Measurements from ENCODE around the gene LST1.

DNA sequence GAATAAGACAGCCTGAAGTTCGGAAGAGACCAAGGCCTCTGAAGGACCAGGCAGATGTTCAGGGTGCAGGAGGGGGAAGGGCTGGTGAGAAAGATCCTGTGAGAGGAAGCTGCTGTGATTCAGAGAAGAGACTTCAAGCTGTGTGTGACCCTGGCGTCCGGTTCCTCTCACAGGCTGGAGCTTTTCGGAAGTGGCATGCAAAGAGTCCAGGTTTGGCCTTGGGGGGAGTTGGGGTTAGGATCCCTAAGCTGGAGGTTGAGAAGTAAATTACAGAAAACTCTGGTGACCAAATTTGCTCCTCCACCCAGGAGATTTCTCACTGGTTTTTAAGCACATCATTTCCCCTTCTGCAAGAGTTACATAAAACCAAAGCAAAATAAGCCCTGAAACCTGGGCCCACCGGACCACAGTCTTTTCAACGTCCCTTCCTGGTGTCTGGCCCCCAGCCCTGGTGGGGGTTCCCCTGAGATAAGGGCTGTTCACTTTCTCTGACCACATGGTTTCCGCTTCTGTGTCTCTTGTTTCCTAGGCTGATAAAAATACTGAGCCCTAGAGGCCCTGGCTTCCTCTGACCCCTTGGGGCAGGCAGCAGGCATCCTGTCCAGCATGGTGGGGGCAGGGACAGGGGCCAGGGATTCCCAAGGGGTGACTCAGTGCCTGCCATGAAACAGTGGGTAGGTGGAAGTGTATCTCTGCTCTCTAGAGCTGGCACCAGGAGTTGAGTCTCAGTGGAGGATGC, 25.9 kb upstream of the LST1 start:
- TF ChIP-seq POLR2AphosphoS5 (IDR thresholded peaks at IDR 0.05; ENCODE audit: low read depth, low read length): no peak
- TF ChIP-seq, protein P1, sequence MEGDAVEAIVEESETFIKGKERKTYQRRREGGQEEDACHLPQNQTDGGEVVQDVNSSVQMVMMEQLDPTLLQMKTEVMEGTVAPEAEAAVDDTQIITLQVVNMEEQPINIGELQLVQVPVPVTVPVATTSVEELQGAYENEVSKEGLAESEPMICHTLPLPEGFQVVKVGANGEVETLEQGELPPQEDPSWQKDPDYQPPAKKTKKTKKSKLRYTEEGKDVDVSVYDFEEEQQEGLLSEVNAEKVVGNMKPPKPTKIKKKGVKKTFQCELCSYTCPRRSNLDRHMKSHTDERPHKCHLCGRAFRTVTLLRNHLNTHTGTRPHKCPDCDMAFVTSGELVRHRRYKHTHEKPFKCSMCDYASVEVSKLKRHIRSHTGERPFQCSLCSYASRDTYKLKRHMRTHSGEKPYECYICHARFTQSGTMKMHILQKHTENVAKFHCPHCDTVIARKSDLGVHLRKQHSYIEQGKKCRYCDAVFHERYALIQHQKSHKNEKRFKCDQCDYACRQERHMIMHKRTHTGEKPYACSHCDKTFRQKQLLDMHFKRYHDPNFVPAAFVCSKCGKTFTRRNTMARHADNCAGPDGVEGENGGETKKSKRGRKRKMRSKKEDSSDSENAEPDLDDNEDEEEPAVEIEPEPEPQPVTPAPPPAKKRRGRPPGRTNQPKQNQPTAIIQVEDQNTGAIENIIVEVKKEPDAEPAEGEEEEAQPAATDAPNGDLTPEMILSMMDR (IDR thresholded peaks at IDR 0.05; ENCODE audit: control extremely low read depth in 1 of 3, insufficient read depth in 1 of 3, low read depth in 1 of 3, low read length in 3 of 3): no peak
- TF ChIP-seq POLR2A (IDR thresholded peaks at IDR 0.05; ENCODE audit: control extremely low read depth in 1 of 2, low read depth in 2 of 2, low read length in 2 of 2): no peak
- TF ChIP-seq JUND (IDR thresholded peaks at IDR 0.05; ENCODE audit: low read length): no peak
- TF ChIP-seq CHD1 (IDR thresholded peaks at IDR 0.05; ENCODE audit: low read depth, low read length): no peak
- no peak for TF ChIP-seq RXRA (IDR thresholded peaks at IDR 0.05; ENCODE audit: insufficient read depth, low read depth, low read length)
- TF ChIP-seq CBX8 (IDR thresholded peaks at IDR 0.05; ENCODE audit: borderline replicate concordance, low read depth, low read length): no peak
- TF ChIP-seq ASH2L (IDR thresholded peaks at IDR 0.05; ENCODE audit: low read length): no peak
- no peak for TF ChIP-seq EZH2 (IDR thresholded peaks at IDR 0.05; ENCODE audit: low read depth, low read length, severe bottlenecking)
